Measurements from ENCODE around the gene NCKAP5L.

Gene NCKAP5L

GRCh38 chr12:49805409-49805808, 22.8 kb downstream of the NCKAP5L start:
- peaks cover 27% of the 10 kb centered on the region for H3K4me1 ChIP-seq (ENCODE audit: insufficient read depth, low read length)

GRCh38 chr12:49804821-49805220, 23.4 kb downstream of the NCKAP5L start:
- H3K9me3 ChIP-seq (ENCODE audit: control insufficient read depth, insufficient read depth, low read length): no peaks in the 10 kb centered on the region
- no peak overlapping the region for H3K9ac ChIP-seq (ENCODE audit: low read depth, low read length)
- peaks cover 7% of the 10 kb centered on the region; the same call in 1 of the 2 replicates for H3K36me3 ChIP-seq (ENCODE audit: insufficient read depth, low read length)
- peaks cover 23% of the 10 kb centered on the region for H3K4me1 ChIP-seq (ENCODE audit: insufficient read depth, low read length)

More at GRCh38 chr12:49805409-49805808, 22.8 kb downstream of the NCKAP5L start:
- peaks cover 7% of the 10 kb centered on the region; the same call in 1 of the 2 replicates for H3K36me3 ChIP-seq (ENCODE audit: insufficient read depth, low read length)
- H3K9me3 ChIP-seq (ENCODE audit: control insufficient read depth, insufficient read depth, low read length): no peaks in the 10 kb centered on the region
- H3K9ac ChIP-seq (ENCODE audit: low read depth, low read length): no peak overlapping the region

GRCh38 chr12:49803693-49804450, 24.3 kb downstream of the NCKAP5L start:
- Histone ChIP-seq H3K9me3 (ENCODE audit: control insufficient read depth, insufficient read depth, low read length) (no peaks in the 10 kb centered on the region), H3K9ac (ENCODE audit: low read depth, low read length) (no peak overlapping the region), H3K36me3 (ENCODE audit: insufficient read depth, low read length) (peaks cover 7% of the 10 kb centered on the region; the same call in 1 of the 2 replicates), H3K4me1 (ENCODE audit: insufficient read depth, low read length) (peaks cover 13% of the 10 kb centered on the region)

GRCh38 chr12:49801141-49802063, 26.8 kb downstream of the NCKAP5L start:
- Histone ChIP-seq H3K4me1 (ENCODE audit: insufficient read depth, low read length) (no peaks in the 10 kb centered on the region), H3K36me3 (ENCODE audit: insufficient read depth, low read length) (peaks cover 7% of the 10 kb centered on the region; the same call in 1 of the 2 replicates), H3K9me3 (ENCODE audit: control insufficient read depth, insufficient read depth, low read length) (no peaks in the 10 kb centered on the region), H3K9ac (ENCODE audit: low read depth, low read length) (no peak overlapping the region)

GRCh38 chr12:49800421-49801140, 27.6 kb downstream of the NCKAP5L start:
- Histone ChIP-seq H3K9ac (ENCODE audit: low read depth, low read length) (no peak overlapping the region), H3K36me3 (ENCODE audit: insufficient read depth, low read length) (peaks cover 7% of the 10 kb centered on the region; the same call in 1 of the 2 replicates), H3K4me1 (ENCODE audit: insufficient read depth, low read length) (no peaks in the 10 kb centered on the region), H3K9me3 (ENCODE audit: control insufficient read depth, insufficient read depth, low read length) (no peaks in the 10 kb centered on the region)

- Histone ChIP-seq H3K36me3 (ENCODE audit: insufficient read depth, low read length) (peaks cover 7% of the 10 kb centered on the region; the same call in 1 of the 2 replicates), H3K4me1 (ENCODE audit: insufficient read depth, low read length) (no peaks in the 10 kb centered on the region), H3K9ac (ENCODE audit: low read depth, low read length) (no peak overlapping the region), H3K9me3 (ENCODE audit: control insufficient read depth, insufficient read depth, low read length) (no peaks in the 10 kb centered on the region)
These were observed 29.3 kb downstream of the NCKAP5L start for GRCh38 chr12:49798934-49799333.

GRCh38 chr12:49798248-49798647, 30.0 kb downstream of the NCKAP5L start:
- H3K36me3 ChIP-seq (ENCODE audit: insufficient read depth, low read length): peaks cover 2% of the 10 kb centered on the region; the same call in 1 of the 2 replicates
- no peaks in the 10 kb centered on the region for H3K9me3 ChIP-seq (ENCODE audit: control insufficient read depth, insufficient read depth, low read length)
- H3K4me1 ChIP-seq (ENCODE audit: insufficient read depth, low read length): no peaks in the 10 kb centered on the region
- no peak overlapping the region for H3K9ac ChIP-seq (ENCODE audit: low read depth, low read length)

GRCh38 chr12:49797449-49797776, 30.8 kb downstream of the NCKAP5L start:
- no peaks in the 10 kb centered on the region; the same call in 1 of the 2 replicates for H3K36me3 ChIP-seq (ENCODE audit: insufficient read depth, low read length)
- H3K9me3 ChIP-seq (ENCODE audit: control insufficient read depth, insufficient read depth, low read length): no peaks in the 10 kb centered on the region
- H3K9ac ChIP-seq (ENCODE audit: low read depth, low read length): no peak overlapping the region
- no peaks in the 10 kb centered on the region for H3K4me1 ChIP-seq (ENCODE audit: insufficient read depth, low read length)

GRCh38 chr12:49796606-49797448, 31.4 kb downstream of the NCKAP5L start:
- Histone ChIP-seq H3K4me1 (ENCODE audit: insufficient read depth, low read length) (no peaks in the 10 kb centered on the region), H3K9me3 (ENCODE audit: control insufficient read depth, insufficient read depth, low read length) (no peaks in the 10 kb centered on the region), H3K9ac (ENCODE audit: low read depth, low read length) (no peak overlapping the region), H3K36me3 (ENCODE audit: insufficient read depth, low read length) (no peaks in the 10 kb centered on the region; the same call in 1 of the 2 replicates)

GRCh38 chr12:49796155-49796554, 32.1 kb downstream of the NCKAP5L start:
- Histone ChIP-seq H3K9me3 (ENCODE audit: control insufficient read depth, insufficient read depth, low read length) (no peaks in the 10 kb centered on the region), H3K9ac (ENCODE audit: low read depth, low read length) (no peak overlapping the region), H3K36me3 (ENCODE audit: insufficient read depth, low read length) (no peaks in the 10 kb centered on the region; the same call in 1 of the 2 replicates), H3K4me1 (ENCODE audit: insufficient read depth, low read length) (no peaks in the 10 kb centered on the region)

- Histone ChIP-seq H3K9ac (ENCODE audit: low read depth, low read length) (no peak overlapping the region), H3K4me1 (ENCODE audit: insufficient read depth, low read length) (no peaks in the 10 kb centered on the region), H3K36me3 (ENCODE audit: insufficient read depth, low read length) (no peaks in the 10 kb centered on the region; the same call in 1 of the 2 replicates), H3K9me3 (ENCODE audit: control insufficient read depth, insufficient read depth, low read length) (no peaks in the 10 kb centered on the region)
These were observed 32.5 kb downstream of the NCKAP5L start for GRCh38 chr12:49795654-49796105.

- no peaks in the 10 kb centered on the region; the same call in 1 of the 2 replicates for H3K36me3 ChIP-seq (ENCODE audit: insufficient read depth, low read length)
- H3K9me3 ChIP-seq (ENCODE audit: control insufficient read depth, insufficient read depth, low read length): no peaks in the 10 kb centered on the region
- no peak overlapping the region for H3K9ac ChIP-seq (ENCODE audit: low read depth, low read length)
- H3K4me1 ChIP-seq (ENCODE audit: insufficient read depth, low read length): 0 out of 2 replicates have a peak, but pooled peaks cover 3% of the 10 kb centered on the region
These were observed 33.2 kb downstream of the NCKAP5L start for GRCh38 chr12:49794811-49795653.

Measured in ES-I3 (cell line).